ENCODE data around the gene ACKR3. TPM values are rescaled to one million over a fixed set of nuclear protein-coding genes. Genes with fewer than 3 reads are reported as not detected.
A peak's percentile ranks its signal among the peaks of the same experiment; 100 is the strongest.

Gene ACKR3
- 21.4 TPM for total RNA-seq

DNA sequence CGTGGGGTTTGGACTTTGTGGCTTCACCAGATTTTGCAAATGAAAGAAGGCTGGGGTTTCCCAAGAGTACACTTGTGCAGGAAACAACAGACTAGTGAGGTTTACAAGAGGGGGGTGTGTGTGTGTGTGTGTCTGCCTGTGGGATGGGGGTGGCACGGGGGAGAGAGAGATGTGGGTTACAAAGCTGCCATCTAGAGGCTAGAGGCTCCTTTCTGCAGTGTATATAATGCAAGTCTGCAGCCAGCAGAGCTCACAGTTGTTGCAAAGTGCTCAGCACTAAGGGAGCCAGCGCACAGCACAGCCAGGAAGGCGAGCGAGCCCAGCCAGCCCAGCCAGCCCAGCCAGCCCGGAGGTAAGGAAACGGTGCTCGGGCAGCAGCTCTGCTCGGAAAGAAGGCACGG is at the start of gene ACKR3:
TSS of gene ACKR3 (plus strand) at position 253 of the 401 bp plus-strand sequence. CDS start 10,641 bp downstream, outside the sequence.
- H3K4me1 ChIP-seq (ENCODE audit: control insufficient read depth in 3 of 3, insufficient read depth in 3 of 3, low read length in 3 of 3), result peaks cover 30 to 43% (median 31%) of the 10 kb centered on the region in 3 donors
- no peaks in the 10 kb centered on the region for H3K27me3 ChIP-seq (ENCODE audit: control insufficient read depth in 3 of 3, insufficient read depth in 3 of 3, low read length in 3 of 3)
- H3K9ac ChIP-seq (ENCODE audit: low read depth in 1 of 3, low read length in 3 of 3), result peak within 1 kb of the TSS; percentile 66 to 88 (median 75)
- H3K9me3 ChIP-seq (ENCODE audit: control insufficient read depth in 3 of 3, low read length in 3 of 3), result no peaks in the 10 kb centered on the region
- peak within 1 kb of the TSS; percentile 76 to 86 (median 79) for H3K4me3 ChIP-seq (ENCODE audit: low read length in 3 of 3)
- H3K27ac ChIP-seq (ENCODE audit: low read depth, low read length), result peak within 1 kb of the TSS; percentile 79
- peaks cover 0 to 11% (median 4%) of the 10 kb centered on the region in 3 donors for H3K36me3 ChIP-seq (ENCODE audit: control insufficient read depth in 3 of 3, insufficient read depth in 3 of 3, low read length in 3 of 3)

DNA sequence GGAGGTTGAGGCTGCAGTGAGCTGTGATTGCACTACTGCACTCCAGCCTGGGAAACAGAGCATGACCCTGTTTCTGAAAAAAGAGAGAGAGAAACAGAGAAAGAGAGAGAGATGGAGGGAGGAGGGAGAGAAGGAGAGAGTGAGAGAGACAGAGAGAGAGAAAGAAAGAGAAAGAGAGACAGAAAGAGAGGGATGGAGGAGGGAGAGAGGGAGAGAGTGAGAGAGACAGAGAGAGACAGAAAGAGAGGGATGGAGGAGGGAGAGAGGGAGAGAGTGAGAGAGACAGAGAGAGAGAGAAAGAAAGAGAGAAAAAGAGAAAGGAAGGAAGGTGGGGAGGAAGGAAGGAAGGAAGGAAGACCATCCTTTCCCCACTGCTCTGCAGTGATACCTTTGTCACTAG is 48.1 kb upstream of the ACKR3 start:
- H3K9ac ChIP-seq (ENCODE audit: low read depth in 1 of 3, low read length in 3 of 3), result no peak overlapping the region
- no peak overlapping the region for H3K27ac ChIP-seq (ENCODE audit: low read depth, low read length)
- H3K4me3 ChIP-seq (ENCODE audit: low read length in 3 of 3), result no peak overlapping the region
- H3K27me3 ChIP-seq (ENCODE audit: control insufficient read depth in 3 of 3, insufficient read depth in 3 of 3, low read length in 3 of 3), result peaks cover 0 to 3% (median 0%) of the 10 kb centered on the region in 3 donors
- no peaks in the 10 kb centered on the region for H3K9me3 ChIP-seq (ENCODE audit: control insufficient read depth in 3 of 3, low read length in 3 of 3)
- no peaks in the 10 kb centered on the region for H3K4me1 ChIP-seq (ENCODE audit: control insufficient read depth in 3 of 3, insufficient read depth in 3 of 3, low read length in 3 of 3)
- H3K36me3 ChIP-seq (ENCODE audit: control insufficient read depth in 3 of 3, insufficient read depth in 3 of 3, low read length in 3 of 3), result no peaks in the 10 kb centered on the region

DNA sequence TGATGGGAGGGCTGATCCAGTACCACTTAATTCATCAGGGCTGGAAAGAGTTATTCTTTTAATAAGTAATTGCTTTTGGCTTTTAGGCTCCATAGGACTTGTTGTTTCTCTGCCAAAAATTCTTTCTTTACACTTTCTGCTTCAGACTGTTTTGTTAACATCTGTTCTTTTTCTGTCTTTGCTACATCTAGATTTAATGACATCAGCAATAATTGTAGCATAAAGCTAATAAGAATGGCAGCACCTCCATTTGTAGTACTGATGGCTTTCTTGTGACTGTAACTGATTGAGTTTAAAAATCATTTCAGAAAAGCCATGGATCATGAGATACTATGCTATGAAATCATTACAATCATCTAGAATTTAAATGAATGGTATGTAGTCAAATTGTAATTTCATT is 46.4 kb upstream of the ACKR3 start:
- no peak overlapping the region for H3K9ac ChIP-seq (ENCODE audit: low read depth in 1 of 3, low read length in 3 of 3)
- H3K27me3 ChIP-seq (ENCODE audit: control insufficient read depth in 3 of 3, insufficient read depth in 3 of 3, low read length in 3 of 3), result peaks cover 0 to 3% (median 0%) of the 10 kb centered on the region in 3 donors
- H3K4me1 ChIP-seq (ENCODE audit: control insufficient read depth in 3 of 3, insufficient read depth in 3 of 3, low read length in 3 of 3), result no peaks in the 10 kb centered on the region
- no peak overlapping the region for H3K4me3 ChIP-seq (ENCODE audit: low read length in 3 of 3)
- H3K9me3 ChIP-seq (ENCODE audit: control insufficient read depth in 3 of 3, low read length in 3 of 3), result no peaks in the 10 kb centered on the region
- no peaks in the 10 kb centered on the region for H3K36me3 ChIP-seq (ENCODE audit: control insufficient read depth in 3 of 3, insufficient read depth in 3 of 3, low read length in 3 of 3)
- H3K27ac ChIP-seq (ENCODE audit: low read depth, low read length), result no peak overlapping the region

DNA sequence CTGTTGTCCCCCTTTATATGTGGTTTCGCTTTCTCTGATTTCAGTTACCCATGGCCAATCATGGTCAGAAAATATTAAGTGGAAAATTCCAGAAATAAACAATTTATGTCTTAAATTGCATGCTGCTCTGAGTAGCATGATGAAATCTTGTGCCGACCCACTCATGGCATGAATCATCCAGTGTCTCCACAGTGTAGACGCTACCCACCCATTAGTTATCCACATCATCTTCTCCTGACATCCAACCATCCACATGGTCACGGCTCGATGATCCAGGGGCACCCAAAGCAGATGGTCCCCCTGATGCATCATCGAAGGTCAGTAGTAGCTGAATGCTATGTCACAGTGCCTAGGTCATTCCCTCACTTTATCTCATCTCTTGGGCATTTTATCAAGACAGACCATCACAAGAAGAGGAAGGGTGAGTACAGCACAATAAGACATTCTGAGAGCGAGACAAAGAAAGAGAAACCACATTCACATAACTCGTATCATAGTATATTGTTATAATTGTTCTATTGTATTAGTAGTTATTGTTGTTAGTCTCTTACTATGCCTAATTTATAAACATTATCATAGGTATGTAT is 44.1 kb upstream of the ACKR3 start:
- Histone ChIP-seq H3K9me3 (ENCODE audit: control insufficient read depth in 3 of 3, low read length in 3 of 3) (no peaks in the 10 kb centered on the region), H3K27ac (ENCODE audit: low read depth, low read length) (no peak overlapping the region), H3K4me1 (ENCODE audit: control insufficient read depth in 3 of 3, insufficient read depth in 3 of 3, low read length in 3 of 3) (no peaks in the 10 kb centered on the region), H3K4me3 (ENCODE audit: low read length in 3 of 3) (no peak overlapping the region), H3K9ac (ENCODE audit: low read depth in 1 of 3, low read length in 3 of 3) (no peak overlapping the region), H3K27me3 (ENCODE audit: control insufficient read depth in 3 of 3, insufficient read depth in 3 of 3, low read length in 3 of 3) (peaks cover 0 to 3% (median 0%) of the 10 kb centered on the region in 3 donors), H3K36me3 (ENCODE audit: control insufficient read depth in 3 of 3, insufficient read depth in 3 of 3, low read length in 3 of 3) (no peaks in the 10 kb centered on the region)

DNA sequence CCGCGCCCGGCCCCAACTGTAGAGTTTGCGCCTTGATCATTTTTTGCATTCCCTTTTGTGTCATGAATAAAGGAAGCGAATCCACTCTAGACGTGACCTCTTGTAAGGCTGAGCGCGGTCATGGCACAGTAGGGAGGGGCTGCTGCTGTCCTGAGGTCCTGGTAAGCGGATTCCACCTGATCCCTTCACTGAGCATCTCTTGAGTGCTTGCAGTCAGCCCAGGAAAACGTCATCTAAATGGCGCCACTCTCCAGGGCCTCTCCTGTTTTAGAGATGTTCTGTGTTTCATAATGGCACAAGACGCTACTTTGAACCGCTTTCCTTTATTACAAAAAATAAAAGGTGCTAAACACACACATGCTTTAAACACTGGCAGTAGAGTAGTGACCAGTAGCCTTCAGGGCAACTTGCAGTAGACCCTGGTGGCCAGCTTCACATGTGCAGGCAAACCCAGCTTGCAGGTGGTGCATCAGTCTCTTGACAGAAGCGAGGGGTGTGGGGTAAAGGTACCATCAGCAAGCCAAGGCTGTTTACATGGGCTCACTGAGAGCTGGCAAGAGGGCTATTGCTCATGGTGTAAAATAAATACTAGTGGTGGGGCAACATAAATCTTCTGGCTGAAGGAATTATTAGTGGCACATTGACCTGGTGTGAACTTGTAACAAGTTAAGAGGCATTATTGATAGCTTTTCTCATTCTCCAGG is 43.0 kb upstream of the ACKR3 start:
- Histone ChIP-seq H3K4me3 (ENCODE audit: low read length in 3 of 3) (no peak overlapping the region), H3K36me3 (ENCODE audit: control insufficient read depth in 3 of 3, insufficient read depth in 3 of 3, low read length in 3 of 3) (no peaks in the 10 kb centered on the region), H3K9ac (ENCODE audit: low read depth in 1 of 3, low read length in 3 of 3) (no peak overlapping the region), H3K4me1 (ENCODE audit: control insufficient read depth in 3 of 3, insufficient read depth in 3 of 3, low read length in 3 of 3) (no peaks in the 10 kb centered on the region), H3K27me3 (ENCODE audit: control insufficient read depth in 3 of 3, insufficient read depth in 3 of 3, low read length in 3 of 3) (peaks cover 0 to 3% (median 0%) of the 10 kb centered on the region in 3 donors), H3K9me3 (ENCODE audit: control insufficient read depth in 3 of 3, low read length in 3 of 3) (no peaks in the 10 kb centered on the region), H3K27ac (ENCODE audit: low read depth, low read length) (no peak overlapping the region)

DNA sequence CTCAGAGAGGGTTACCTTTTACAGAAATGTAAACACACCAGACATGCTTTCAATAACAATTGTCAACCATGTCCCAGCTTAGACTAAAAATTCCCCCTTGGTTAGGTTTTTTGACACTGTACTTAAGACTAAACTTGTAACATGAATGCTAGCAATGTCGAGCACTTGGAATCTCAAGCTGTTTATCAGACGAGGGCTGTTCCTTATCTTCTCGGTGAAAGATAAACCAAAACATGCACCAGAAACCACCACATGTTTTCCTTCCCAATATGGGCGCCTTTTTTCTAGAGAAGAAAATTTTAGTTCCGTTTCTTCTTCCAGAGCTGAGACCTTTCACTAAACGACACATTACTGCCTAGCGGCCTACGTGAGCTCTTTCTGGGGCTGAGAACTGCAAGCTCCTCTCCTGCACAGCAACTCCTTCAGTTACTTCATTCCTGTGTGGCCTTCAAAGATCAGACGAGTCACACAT is 42.4 kb upstream of the ACKR3 start:
- Histone ChIP-seq H3K27ac (ENCODE audit: low read depth, low read length) (no peak overlapping the region), H3K4me1 (ENCODE audit: control insufficient read depth in 3 of 3, insufficient read depth in 3 of 3, low read length in 3 of 3) (no peaks in the 10 kb centered on the region), H3K36me3 (ENCODE audit: control insufficient read depth in 3 of 3, insufficient read depth in 3 of 3, low read length in 3 of 3) (no peaks in the 10 kb centered on the region), H3K9me3 (ENCODE audit: control insufficient read depth in 3 of 3, low read length in 3 of 3) (no peaks in the 10 kb centered on the region), H3K9ac (ENCODE audit: low read depth in 1 of 3, low read length in 3 of 3) (no peak overlapping the region), H3K4me3 (ENCODE audit: low read length in 3 of 3) (no peak overlapping the region), H3K27me3 (ENCODE audit: control insufficient read depth in 3 of 3, insufficient read depth in 3 of 3, low read length in 3 of 3) (peaks cover 0 to 3% (median 0%) of the 10 kb centered on the region in 3 donors)

DNA sequence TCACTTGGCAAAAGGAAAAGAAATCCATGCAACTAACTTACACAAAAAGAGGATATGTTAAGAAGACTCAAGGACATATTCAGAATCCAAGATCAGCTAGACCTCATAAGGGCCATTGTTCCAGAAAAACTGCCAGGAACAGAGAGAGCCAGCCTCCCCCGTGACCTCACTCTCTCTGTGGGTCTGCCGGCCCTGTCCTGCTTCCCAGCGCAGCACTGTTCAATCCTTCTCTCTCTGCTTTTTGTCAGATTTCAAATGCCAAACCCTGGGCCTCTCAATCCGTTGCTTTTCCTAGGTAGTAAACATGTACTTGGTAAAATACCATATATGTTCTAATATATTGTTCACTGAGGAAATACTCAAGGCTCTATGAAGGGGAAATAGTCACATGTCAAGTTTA is 40.0 kb upstream of the ACKR3 start:
- H3K9ac ChIP-seq (ENCODE audit: low read depth in 1 of 3, low read length in 3 of 3), result no peak overlapping the region

DNA sequence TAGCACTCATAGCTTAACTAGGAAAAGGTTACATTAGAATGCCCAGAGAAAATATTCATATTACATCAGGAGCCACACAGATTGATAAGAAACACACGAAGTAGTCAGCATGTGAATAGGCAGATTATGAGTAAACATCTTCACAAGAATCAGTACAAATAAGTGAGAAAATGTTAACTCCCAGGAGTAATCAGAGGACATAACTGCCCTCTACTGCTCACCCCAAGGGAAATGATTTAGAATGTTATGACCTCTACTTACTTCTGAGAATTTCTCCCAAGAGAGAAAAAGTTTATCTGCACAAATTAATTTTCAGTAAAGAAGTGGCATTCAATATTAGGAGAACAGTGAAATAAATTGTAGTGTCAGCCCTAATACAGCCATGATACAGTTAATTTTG is 39.1 kb upstream of the ACKR3 start:
- Histone ChIP-seq H3K4me3 (ENCODE audit: low read length in 3 of 3) (no peak overlapping the region), H3K27ac (ENCODE audit: low read depth, low read length) (no peak overlapping the region), H3K27me3 (ENCODE audit: control insufficient read depth in 3 of 3, insufficient read depth in 3 of 3, low read length in 3 of 3) (no peaks in the 10 kb centered on the region), H3K9me3 (ENCODE audit: control insufficient read depth in 3 of 3, low read length in 3 of 3) (no peaks in the 10 kb centered on the region), H3K4me1 (ENCODE audit: control insufficient read depth in 3 of 3, insufficient read depth in 3 of 3, low read length in 3 of 3) (no peaks in the 10 kb centered on the region), H3K36me3 (ENCODE audit: control insufficient read depth in 3 of 3, insufficient read depth in 3 of 3, low read length in 3 of 3) (no peaks in the 10 kb centered on the region), H3K9ac (ENCODE audit: low read depth in 1 of 3, low read length in 3 of 3) (no peak overlapping the region)

More for the DNA sequence above, 40.0 kb upstream of the ACKR3 start:
- no peak overlapping the region for H3K4me3 ChIP-seq (ENCODE audit: low read length in 3 of 3)
- H3K27ac ChIP-seq (ENCODE audit: low read depth, low read length), result no peak overlapping the region
- H3K27me3 ChIP-seq (ENCODE audit: control insufficient read depth in 3 of 3, insufficient read depth in 3 of 3, low read length in 3 of 3), result peaks cover 0 to under 1% (median 0%) of the 10 kb centered on the region in 3 donors
- no peaks in the 10 kb centered on the region for H3K4me1 ChIP-seq (ENCODE audit: control insufficient read depth in 3 of 3, insufficient read depth in 3 of 3, low read length in 3 of 3)
- H3K9me3 ChIP-seq (ENCODE audit: control insufficient read depth in 3 of 3, low read length in 3 of 3), result no peaks in the 10 kb centered on the region
- H3K36me3 ChIP-seq (ENCODE audit: control insufficient read depth in 3 of 3, insufficient read depth in 3 of 3, low read length in 3 of 3), result no peaks in the 10 kb centered on the region

DNA sequence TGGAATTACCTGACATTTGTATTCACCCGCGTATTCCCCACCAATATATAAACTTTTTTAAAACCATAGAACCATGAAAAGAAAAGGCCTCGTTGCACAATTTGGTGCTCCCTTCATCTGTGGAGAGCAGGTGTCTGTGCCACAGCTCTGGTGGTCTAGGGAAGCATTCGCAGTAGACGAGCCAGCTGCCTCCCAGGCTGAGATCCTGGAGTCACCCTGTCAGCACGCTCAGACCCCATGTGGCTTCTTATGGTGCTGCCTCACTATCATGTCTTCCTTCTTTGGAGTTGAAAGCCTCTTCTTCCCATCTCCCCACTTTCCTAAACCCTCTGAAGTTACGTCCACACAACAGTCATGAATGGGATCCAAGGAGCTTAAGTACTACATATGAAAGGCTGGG is 38.4 kb upstream of the ACKR3 start:
- Histone ChIP-seq H3K4me3 (ENCODE audit: low read length in 3 of 3) (no peak overlapping the region), H3K9ac (ENCODE audit: low read depth in 1 of 3, low read length in 3 of 3) (no peak overlapping the region), H3K36me3 (ENCODE audit: control insufficient read depth in 3 of 3, insufficient read depth in 3 of 3, low read length in 3 of 3) (no peaks in the 10 kb centered on the region), H3K9me3 (ENCODE audit: control insufficient read depth in 3 of 3, low read length in 3 of 3) (no peaks in the 10 kb centered on the region), H3K27ac (ENCODE audit: low read depth, low read length) (no peak overlapping the region), H3K4me1 (ENCODE audit: control insufficient read depth in 3 of 3, insufficient read depth in 3 of 3, low read length in 3 of 3) (no peaks in the 10 kb centered on the region), H3K27me3 (ENCODE audit: control insufficient read depth in 3 of 3, insufficient read depth in 3 of 3, low read length in 3 of 3) (no peaks in the 10 kb centered on the region)

DNA sequence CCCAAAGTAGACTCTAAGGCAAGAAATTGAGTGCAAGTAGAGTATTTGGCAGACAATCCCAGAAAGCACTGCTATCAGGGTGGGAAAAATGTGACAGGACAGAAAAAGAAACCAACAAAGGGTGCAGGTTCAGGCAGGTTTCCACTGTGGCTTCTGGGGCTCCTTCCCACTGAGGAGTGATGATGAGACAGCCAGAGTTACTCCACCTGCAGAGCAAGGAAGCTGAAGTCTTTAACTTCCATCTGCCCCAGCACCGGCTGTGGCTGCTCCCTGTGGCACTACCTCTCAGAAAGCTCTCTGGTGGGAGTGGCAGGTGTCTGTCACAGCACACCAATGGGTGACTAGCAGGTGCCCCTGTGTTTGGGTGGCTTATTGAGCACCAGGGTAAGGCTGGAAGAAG is 37.6 kb upstream of the ACKR3 start:
- H3K27ac ChIP-seq (ENCODE audit: low read depth, low read length), result no peak overlapping the region
- no peaks in the 10 kb centered on the region for H3K36me3 ChIP-seq (ENCODE audit: control insufficient read depth in 3 of 3, insufficient read depth in 3 of 3, low read length in 3 of 3)
- H3K4me3 ChIP-seq (ENCODE audit: low read length in 3 of 3), result no peak overlapping the region
- H3K9me3 ChIP-seq (ENCODE audit: control insufficient read depth in 3 of 3, low read length in 3 of 3), result no peaks in the 10 kb centered on the region
- no peaks in the 10 kb centered on the region for H3K27me3 ChIP-seq (ENCODE audit: control insufficient read depth in 3 of 3, insufficient read depth in 3 of 3, low read length in 3 of 3)
- H3K9ac ChIP-seq (ENCODE audit: low read depth in 1 of 3, low read length in 3 of 3), result no peak overlapping the region
- no peaks in the 10 kb centered on the region for H3K4me1 ChIP-seq (ENCODE audit: control insufficient read depth in 3 of 3, insufficient read depth in 3 of 3, low read length in 3 of 3)

All from skeletal muscle tissue (tissue), 4 donors.